Putamen (tissue), 1 donor: Measurements from ENCODE around the gene APOL1.
"Not testable (repeated sequence)": the region's sequence is repeated elsewhere in the genome, so short reads cannot be mapped to it uniquely, and the experiment has no call there.

Source experiments
- DNase-seq: peaks from one replicate; pipeline ENCODE4 v3.0.0-alpha.2; 2016; ENCODE audit warnings: low spot score

The APOL1 gene

DNA sequence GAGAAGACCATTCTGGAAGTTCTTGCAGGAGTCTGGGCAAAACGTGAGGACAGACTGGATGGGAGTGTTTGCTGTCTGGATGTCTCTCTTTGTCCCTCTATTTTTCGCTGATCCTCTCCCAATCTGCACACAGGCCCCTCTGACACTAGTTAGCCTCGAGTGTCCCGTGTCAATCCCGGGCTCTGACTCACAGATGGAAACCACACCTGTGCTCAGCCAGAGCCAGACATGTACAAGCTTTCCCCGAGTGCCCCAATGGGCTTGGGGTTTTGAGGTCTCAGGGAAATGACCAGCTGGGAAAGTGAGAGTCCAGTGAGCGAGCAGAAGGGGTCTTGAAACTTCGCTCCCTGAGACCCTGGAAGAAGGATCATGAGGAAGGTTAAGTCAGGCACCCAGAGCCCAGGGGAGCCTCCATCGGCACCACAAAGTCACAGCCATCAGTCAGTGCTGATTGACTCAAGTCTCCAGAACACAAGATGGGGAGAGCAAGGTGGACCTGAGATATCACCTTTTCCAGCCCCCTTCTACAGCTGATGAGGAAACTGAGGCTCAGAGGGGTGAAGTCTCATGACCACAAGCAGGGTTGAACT, 27.5 kb upstream of the APOL1 start:
- DNase-seq, result no peak

DNA sequence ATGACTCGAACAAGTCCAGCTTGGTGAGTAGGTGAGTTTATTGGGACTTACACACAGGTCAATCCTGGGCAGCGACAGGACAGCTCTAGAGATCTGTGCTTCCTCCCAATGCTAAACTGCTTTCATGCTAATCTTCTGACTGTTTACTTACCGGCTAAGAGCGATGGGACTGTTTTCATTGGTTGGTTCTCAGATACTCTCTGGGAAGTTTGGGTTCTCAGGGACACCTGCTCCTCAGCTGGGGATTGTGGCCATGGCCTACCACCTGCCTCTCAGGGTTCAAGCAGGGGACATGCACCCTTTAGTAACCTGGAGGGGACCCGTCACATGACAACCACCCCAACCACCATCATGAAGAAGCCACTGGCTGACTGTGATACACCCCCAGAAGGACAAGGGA, 26.7 kb upstream of the APOL1 start:
- no peak for DNase-seq

DNA sequence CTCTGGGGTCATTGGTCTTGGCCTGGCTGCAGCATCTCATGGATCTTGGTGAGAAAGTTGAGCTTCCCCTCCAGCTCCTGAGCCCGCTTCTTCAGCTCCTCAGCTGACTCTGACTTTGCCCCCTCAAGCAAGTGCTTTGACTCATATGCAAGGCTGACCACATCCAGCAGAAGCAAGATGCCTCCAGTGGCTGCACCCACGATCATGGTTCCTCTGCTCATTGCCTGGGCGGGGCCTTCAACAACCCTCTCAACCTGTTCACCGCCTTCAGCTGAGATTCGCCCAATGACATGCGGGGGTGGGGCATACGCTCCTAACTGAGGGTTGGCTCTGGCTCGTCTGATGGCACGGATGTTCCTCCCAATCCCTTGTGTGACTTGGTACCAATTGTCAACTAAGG, 25.5 kb upstream of the APOL1 start:
- DNase-seq, result no peak

DNA sequence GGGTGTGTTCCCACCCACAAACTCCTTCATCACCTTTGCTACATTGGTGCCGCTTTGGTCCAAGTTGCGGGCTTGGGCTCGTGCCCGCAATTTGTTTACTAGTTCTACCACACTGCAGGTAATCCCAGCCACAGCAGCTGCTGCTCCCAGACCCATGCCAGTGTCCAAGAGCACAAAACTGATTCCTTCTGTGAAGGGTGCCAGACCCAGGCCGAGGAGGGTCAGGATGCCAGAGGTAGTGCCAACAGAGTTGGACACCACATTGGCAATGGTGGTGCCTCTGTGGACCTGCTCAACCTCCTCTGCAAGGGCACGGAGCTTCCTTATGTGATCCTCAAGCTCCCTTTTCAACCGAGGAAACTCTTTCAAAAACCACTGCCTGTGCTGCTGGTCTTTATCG, 25.1 kb upstream of the APOL1 start:
- no peak for DNase-seq

DNA sequence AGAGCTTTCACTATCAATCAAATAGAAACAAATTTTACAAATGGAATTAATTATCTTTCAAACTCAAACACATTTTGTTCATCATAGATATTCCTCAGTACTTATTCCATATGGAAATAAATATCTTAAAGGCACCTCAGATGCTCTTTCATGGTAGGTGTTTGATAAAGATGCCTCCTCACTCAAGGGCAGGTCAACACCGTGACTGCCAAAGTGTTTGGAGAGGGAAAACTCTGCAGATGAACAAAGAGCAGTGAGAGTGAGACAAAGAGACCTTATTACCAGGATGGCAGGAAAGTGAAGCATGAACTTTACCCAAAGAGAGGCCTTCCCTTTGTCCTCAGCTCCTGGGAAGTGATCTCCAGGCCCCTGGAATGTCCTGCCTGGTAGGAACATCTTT, 24.6 kb upstream of the APOL1 start:
- not testable (repeated sequence) for DNase-seq

DNA sequence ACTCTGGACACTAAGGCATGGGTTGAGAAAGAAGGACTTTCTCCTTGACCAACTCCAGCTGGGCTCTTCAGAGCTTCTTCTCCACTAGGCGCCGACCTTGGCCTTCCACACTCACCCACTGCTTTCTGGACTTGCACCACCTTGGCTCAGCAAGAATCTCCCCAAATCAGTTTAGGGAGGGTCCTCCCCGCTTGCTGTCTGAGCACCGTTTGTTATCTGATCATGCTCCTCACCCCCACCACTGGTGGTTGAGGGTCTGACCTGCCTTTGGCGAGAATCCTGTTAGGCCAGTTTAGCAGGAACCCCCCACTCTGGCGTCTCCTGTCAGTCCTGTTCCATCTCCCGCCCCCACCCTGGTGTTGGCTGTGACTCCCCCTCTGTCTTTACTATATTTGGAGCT, 24.0 kb upstream of the APOL1 start:
- no peak for DNase-seq

DNA sequence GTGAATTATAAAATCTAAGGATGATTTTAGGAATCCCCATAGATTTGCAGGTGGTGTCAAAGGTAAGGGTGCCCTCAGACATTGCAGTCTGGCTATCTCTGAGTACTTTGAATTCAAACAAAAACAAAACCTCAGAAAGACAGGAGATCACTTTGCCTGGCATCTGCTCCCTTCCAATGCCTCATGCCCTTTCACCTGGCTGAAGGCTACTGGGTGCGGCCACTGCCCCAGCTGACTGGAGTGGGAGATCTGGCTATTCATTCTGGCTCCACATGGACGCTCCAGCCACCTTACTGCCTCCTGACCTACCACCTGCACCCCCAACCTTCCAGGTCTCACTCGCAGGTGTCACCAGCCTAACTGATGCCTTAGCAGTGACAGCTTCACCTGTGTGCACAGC, 23.3 kb upstream of the APOL1 start:
- not testable (repeated sequence) for DNase-seq

DNA sequence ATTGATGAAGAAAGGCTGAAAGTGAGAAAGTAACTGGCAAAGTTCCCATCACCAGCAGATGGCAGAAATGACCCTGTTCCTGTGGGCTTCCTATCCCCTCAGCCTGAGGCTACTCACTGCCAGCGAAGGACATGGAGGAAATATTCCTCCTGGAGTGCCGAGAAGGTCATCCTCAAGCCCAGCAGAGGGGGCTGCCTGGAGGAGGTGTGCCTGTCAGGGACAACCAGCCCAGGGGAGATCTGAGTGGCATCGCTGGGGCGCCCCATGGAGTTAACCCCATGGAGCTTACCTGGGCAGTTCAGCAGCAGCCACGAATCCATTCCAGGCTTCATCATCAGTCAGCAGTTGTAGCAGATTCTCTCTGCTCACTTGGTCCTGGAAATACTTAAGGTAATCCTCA, 21.9 kb upstream of the APOL1 start:
- not testable (repeated sequence) for DNase-seq

DNA sequence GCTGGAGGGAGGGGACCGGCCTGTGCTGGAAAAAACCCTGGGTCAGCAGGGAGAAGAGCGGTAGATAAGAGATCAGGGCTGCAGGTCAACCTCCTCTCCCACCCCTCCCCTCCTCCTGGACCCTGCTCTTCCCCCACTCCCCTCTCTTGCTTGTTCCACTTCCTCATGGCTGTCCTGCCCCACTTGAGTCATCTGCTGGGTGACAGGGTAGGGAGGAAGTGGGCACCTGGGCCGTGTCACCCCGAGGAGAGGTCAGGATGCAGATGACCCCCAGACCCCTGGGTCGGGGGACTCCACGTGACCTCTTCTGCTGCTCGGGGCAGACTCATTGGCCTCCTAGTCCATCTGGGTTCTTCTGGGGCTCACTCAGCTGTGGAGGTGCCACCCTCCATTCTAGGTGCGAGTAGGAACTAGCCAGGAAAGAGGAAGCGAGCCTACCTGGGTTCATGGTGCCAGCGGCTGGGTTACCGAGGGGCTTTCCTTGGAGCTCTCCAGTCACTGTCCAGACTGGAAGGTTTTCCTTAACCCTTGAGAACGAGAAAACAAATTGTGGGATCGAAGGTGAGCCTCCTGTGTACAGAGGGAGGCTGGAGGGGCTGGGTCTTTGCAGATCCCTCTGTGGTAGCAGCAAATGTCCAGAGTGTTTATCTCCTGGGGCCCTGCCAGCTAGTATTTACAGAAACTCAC, 20.1 kb upstream of the APOL1 start:
- no peak for DNase-seq

DNA sequence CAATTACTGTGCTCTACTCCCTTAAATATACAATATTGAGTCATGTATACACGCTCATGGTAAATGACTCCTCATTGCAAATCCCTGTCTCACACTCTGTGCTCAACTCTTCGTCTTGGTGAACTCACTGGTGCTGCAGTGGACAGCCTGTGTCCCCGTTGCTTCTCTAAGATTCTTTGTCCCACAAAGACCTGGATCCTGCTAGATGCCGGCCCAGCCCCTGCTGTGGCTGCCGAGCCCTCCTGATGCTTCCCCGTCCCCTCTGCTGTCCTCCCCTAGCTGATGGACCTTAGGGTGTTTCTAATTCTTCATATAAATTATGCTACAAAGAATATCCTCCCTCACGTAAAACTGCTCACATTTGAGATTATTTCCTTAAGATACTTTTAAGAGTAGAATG, 19.1 kb upstream of the APOL1 start:
- no peak for DNase-seq

DNA sequence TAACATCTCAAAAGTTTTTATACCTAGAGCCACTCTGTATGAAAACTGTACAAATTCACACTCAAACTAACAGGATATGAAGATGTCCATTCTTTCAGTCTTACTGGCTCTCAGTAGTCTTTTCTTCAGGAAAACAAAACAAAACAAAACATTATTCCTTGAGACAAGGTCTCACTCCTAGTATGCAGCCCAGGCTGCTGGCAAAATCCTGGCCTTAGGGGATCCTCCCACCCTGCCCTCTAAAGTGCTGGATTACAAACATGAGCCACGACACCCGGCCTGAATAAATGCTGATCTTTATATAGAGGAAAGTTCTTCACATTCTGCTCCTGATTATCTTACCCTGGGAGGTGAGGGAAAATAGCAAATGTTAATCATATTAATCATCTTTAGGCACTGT, 18.7 kb upstream of the APOL1 start:
- DNase-seq, result no peak

DNA sequence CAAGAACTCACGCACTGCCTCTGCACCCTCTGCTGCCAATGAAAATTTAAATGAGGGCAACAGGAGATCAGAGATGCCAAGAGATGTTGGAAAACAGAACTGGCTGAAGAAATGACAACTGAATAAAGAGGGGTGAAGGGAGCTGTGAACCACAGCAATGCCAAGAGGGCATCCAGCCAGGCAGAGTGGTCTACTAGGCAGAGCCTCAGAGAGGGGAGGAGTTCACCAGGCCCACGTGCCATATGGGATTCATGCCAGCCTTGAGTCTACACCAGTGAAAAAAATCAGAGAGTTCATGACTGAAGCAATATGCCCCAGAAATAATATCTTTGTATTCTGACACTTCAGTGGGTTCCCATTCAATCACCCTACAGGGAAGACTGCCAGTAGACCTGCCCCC, 18.0 kb upstream of the APOL1 start:
- DNase-seq, result no peak

DNA sequence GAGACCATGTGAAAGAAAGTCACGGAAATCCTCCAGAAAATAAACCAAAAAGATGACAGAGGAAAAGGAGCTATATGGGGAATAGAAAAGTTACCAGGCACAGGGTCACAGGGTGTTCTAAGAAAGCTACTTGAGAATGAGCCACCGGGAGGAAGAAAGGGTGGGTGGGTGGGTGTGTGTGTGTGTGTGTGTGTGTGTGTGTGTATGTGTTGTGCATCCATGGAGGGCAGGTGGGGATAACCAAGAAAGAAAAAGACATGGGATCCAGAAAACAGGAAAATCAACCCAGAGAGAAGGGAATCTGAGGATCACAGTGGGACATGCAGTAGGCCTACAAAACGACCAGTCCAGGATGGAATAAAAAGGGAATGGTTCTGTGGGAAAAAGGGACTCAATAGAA, 17.3 kb upstream of the APOL1 start:
- no peak for DNase-seq

DNA sequence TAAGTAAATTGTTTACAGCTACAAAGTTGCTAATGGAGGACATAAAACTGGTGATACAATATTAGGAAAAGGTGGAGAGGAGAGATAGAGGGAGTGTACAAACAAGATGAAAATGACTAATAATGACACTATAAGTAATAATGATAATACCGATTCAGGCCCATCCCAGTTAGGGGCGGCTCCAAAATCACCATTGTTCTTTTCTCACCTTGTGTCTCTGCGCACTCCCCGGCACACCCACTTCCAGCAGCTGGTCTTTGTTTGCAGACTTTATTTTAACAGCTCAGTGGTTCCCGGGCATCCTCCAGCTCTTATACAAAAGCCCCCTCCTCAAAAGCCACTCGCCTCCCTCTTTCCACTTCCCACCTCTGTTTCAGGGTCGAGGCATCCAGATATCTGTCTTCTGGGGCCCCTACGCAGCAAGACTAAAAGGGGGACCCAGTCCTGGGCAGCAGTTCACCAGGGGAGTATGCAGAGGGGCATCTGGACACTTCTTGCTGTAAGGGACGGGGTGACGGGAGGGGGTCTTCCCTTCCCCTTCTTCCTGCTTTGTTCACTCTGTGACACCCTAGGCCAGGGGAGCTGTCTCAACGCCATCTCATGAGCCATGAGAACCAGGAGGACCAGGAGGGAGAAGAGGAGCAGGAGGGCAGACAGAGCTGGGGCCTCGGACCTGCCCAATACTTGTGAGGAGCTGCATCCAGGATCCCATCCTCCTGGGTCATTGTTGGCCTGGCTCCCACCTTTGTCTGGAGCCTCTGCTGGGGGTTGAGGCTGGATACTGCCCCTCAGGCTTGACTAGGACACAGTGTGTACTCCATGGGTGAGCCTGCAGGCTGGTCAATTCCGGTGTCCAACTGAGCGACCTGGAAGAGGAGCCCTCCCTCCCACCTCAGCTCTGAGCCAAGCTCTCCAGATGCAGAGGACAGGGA, 16.3 kb upstream of the APOL1 start:
- no peak for DNase-seq

DNA sequence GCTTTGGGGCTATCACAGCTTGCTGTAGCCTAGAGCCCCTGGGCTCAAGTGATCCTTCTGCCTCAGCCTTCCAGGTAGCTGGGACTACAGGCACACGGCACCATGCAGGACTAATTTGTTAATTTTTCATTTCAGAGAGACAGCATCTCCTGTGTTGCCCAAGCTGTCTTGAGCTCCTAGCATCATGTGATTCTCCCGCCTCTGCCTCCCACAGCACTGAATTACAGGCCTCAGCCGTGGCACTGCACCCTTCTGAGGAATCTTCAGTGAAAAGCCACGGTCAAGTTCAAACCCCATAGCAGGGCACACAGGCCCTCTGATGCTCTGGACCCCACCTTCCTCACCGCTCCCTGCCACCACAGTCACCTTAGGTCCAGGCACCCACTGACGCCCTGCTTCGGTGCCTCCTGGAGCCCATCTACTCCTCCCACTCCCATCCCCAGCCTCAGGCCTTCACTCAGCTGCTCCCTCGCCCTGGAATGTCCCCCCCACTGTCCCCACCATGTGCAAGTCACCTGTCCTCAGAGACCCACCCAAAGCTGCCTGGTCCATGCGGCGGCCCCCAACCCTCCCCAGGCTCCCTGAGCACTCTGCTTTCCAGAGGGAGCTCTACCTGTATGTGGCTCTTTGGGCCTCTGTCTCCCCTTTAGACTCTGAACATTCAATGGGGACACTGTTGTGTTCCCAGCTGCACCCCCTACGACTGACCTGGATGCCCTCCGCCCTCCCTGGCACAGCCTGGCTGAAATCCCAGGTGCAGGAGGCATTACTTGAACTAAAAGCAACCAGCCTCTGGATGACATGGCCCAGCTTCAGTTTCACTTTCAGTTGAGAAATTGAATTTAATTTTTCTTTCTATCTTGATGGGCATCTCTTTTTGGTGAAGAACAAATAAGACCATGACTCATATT, 15.2 kb upstream of the APOL1 start:
- no peak for DNase-seq

DNA sequence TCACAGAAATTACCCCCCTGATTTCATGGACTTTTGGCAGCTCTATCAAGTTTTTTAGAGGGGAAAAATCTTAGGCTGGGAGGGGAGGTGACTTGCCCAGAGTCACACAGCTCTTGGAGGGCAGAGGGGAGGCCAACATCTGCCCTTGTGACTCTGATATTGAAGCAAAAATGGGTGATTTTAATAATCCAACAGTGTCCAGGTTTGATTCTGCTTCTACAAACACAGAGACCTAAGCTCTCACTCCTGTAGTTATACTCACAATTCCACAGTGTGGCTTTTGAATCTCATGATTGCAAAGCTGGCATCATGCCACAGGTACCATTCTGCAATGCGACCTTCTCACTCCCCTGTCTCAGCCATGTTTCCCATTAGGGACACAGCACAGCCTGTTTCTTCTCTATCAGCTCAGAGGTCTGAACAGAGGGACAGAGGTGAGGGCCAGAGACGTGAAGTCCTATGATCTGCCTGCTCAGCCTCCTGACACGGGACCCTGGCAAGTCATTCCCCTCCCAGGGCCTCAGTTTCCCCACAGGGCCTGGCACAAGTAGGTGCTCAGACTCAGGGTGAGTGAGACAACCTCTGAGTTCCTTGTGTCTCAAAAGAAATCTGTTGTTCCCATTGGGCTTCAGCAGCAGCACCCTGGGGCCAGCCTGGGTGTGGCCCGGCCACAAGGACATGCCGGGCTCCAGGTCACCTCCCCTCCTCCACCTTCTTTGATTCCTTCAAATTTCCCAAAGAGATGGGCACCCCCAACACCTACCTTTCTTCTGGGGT, 14.4 kb upstream of the APOL1 start:
- no peak for DNase-seq

DNA sequence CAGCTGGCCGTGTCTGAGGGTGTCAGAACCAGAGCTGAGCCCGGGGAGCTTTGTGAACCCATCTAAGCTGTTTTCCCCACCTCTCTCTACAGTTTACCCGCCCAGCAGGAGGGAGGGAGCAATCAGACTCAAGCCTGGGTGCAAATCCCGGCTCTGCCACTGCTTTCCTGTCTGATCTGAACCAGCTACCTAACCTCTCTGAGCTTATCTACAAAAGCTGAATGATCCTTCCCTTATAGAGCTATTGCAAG, 13.9 kb upstream of the APOL1 start:
- DNase-seq, result no peak

DNA sequence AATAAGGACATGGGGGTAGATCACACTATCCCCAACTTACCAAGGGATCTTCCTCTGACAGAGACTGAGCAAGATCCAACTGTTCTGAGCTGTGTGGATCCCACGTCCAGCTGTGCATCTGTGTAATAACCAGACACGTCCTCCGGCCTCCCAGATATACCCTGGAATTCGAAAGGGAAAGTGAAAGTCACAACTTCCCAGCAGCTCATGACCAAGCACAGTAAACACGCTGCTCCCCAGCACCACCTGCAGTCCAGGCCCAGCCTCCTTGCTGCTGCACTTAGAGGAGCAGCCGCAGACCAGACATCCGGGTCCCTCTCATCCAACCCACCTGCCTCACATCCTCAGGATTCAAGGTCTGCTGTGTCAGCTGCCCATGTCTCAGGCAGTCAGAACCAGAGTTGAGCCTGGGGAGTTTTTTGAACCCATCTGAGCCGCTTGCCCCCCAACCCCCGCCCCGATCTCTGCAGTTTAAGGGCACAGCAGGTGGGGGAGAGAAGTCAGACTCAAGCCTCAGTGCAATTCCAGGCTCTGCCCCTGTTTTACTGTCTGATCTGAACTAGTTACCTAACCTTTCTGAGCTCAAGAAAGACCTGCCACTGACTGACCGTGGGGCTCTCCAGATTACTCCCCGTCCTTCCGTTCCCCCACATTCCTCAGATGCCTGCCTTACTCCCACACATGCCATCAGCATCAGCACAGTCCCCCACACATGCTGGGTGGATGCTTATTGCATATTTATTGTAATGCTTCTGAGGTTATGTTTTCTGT, 13.3 kb upstream of the APOL1 start, which contains the start of gene APOL2:
Gene APOL2 (minus strand): TSS at position 127 of the 771 bp plus-strand sequence. CDS start 6,365 bp downstream, outside the sequence.
- DNase-seq, result peak; percentile 87

DNA sequence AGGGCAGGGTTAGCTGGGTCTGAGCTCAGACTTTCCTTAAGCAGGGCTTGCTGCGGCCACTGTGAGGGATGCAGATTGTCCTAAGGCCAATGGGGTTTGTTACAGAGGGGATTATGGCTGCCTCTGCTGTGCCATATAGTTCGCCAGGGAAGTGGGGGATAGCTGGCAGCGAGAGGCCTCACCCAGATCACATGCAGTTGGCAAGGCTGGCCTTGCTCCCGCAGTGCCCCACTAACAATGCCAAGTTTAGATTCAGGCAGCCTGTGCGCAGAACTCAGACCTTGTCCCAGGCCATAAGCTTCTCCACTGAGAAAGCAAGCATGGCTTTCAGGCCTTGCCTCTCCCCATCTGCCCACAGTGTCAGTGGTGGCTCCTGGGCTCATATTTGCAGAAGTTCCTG, 8.9 kb upstream of the APOL1 start:
- no peak for DNase-seq

DNA sequence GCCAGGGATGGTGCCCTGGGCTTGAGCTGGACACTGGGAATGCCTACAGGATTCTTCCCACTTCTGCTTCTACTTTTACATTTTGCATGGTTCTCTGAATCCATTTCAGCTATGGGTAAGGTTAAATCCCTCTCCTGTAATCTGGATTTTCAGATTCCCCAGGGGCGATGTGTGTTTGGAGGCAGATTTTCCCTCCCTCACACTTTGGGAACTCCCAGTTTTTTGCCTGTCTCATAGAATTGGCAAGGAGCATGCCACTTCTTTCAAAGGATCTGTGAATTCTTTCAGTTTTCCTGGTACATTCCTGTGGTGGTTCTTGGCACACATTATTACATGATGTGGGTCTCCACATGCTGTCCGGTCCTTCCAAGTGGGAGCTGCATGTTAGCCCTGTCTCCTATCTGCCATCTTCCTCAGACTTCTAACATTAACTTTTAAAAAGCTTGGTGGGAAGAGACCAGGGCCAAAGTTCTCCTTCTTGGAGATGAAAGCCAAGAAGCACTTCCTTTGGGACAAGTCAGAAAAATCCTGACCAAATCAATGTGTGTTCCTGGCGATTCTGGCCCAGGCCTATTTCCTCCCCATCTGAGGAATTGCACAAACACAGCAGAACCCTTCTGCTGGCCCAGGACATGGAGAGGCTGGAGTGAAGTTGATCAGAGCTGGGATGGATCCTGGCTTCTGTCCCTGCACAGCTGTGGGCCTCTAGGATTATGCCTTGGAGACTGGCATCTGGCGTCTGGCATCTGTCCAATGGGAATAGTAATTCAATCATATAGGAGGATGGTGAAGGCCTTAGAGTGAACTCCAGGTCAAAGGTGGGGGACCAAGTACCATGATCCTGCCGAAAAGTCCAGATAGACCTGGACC, 8.2 kb upstream of the APOL1 start:
- DNase-seq, result no peak
